Measurements from ENCODE around the gene AURKB.

- TF ChIP-seq CTCF (IDR thresholded peaks at IDR 0.05; ENCODE audit: low read depth, low read length), result no peak
- no peak for TF ChIP-seq EZH2phosphoT487 (IDR thresholded peaks at IDR 0.05; ENCODE audit: low read depth)
Observed at GRCh38 chr17:8237175-8237574, 26.8 kb upstream of the AURKB start.
